Measurements from ENCODE around the gene AAMDC. TPM values are rescaled to one million over a fixed set of nuclear protein-coding genes. Genes with fewer than 3 reads are reported as not detected.
A peak's percentile ranks its signal among the peaks of the same experiment; 100 is the strongest.
"Not testable (repeated sequence)": the region's sequence is repeated elsewhere in the genome, so short reads cannot be mapped to it uniquely, and the experiment has no call there.

AAMDC gene
- polyA plus RNA-seq, 3 donors = 34.5 to 120 (median 103) TPM

- no peak overlapping the region for H3K27ac ChIP-seq (ENCODE audit: low read depth, low read length)
- 85 to 89% (median 88%) methylated on average over 1 of the region's 1 CpG for WGBS, 3 donors
These were observed 5.5 kb upstream of the AAMDC start for GRCh38 chr11:77815459-77815858.

DNA sequence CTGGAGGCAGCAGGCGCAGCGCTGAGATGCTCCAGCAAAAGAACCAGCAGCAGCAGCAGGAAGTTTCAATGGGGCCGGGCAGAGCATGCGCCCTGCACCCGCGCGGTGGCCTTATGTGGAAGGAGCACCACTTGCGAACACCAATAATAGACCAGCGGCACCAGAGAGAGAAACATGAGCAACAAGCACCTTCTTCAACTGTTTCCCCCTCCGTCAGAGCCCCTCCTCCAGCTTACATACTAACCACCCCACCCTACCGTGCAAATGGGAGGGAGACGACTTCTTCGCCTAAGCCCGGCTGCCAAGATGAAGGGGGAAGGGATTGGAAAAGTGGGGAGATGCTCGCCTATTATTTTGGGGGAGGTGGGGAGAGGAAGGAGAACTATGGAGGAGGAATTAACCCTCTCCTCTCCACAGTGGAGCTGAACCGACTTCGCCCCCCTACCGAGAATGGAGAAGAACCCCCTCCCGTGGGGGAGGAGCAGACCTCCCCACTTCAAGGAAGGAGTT lies 1.5 kb upstream of the AAMDC start:
- H3K27ac ChIP-seq (ENCODE audit: low read depth, low read length) = no peak overlapping the region
- 0 to 1% (median 0%) methylated on average over 19 of the region's 19 CpGs for WGBS, 3 donors

DNA sequence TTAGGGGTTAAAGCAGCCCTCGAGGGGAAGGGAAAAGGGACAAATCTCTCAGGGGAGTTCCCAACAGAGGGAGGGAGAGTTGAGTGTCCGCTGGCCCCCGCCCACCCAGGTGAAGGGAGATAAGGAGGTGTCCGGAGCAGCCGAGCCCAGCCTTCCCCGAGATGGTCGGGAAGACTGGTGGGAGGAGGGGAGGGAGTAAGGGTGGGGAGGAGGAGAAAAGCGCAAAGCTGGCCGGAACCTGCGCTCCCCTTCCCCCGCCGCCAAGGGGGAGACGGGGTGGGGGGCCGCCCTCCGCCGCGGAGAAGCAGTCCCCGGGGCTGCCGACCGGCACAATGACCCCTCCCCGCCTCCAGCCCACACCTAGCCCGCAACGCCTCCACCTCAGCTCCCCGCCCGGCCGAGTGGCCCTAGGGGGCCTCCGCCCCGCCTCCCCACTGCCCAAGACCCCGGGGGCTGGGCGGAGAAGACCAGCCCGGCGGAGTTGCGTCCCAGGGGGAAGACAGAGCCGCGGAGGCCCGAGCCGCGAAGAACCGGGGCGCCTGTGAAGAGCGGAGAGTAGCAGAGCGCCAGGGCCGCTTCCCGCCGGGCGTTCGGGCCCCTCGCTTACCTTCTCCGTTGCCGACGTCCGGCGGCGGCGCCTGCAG lies 901 bp upstream of the AAMDC start:
- 0% methylated on average over 32 to 55 of the region's 55 CpGs for WGBS, 3 donors

GRCh38 chr11:77821349-77821851 lies 456 bp downstream of the AAMDC start:
- H3K27ac ChIP-seq (ENCODE audit: low read depth, low read length) = no peak overlapping the region
- WGBS, 3 donors = 0% methylated on average over 16 of the region's 16 CpGs

More for the DNA sequence above, 901 bp upstream of the AAMDC start:
- H3K27ac ChIP-seq (ENCODE audit: low read depth, low read length) = peak overlapping the region; percentile 6

GRCh38 chr11:77822126-77822525 lies 1.2 kb downstream of the AAMDC start:
- H3K27ac ChIP-seq (ENCODE audit: low read depth, low read length) = not testable (repeated sequence)
- 65 to 75% (median 66%) methylated on average over 13 of the region's 13 CpGs for WGBS, 3 donors

- 6 to 31% (median 18%) methylated on average over 1 of the region's 1 CpG for WGBS, 3 donors
- H3K27ac ChIP-seq (ENCODE audit: low read depth, low read length) = no peak overlapping the region
These were observed 2.8 kb downstream of the AAMDC start for GRCh38 chr11:77823775-77824174.

DNA sequence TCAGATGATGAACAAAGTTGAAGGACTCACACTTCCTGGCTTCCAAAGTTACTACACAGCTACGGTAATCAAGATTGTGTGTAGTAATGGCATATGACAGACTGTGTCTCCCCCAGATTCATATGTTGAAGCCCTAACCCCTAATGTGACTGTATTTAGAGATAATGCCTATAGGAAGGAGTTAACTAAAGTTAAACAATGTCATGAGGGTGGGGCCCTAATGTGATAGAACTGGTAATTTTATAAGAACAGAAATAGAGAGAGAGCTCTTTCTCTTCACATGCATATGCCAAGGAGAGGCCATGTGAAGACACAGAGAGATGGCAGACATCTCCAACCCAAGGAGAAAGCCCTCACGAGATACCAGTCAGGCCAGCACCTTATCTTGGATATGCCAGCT lies 8.0 kb downstream of the AAMDC start:
- 92 to 100% (median 96%) methylated on average over 2 of the region's 2 CpGs for WGBS, 3 donors
- H3K27ac ChIP-seq (ENCODE audit: low read depth, low read length) = no peak overlapping the region

- 94 to 97% (median 95%) methylated on average over 4 of the region's 4 CpGs for WGBS, 3 donors
- no peak overlapping the region for H3K27ac ChIP-seq (ENCODE audit: low read depth, low read length)
These were observed 12.4 kb downstream of the AAMDC start for GRCh38 chr11:77833302-77833701.

GRCh38 chr11:77842441-77843121 lies 21.6 kb downstream of the AAMDC start:
- WGBS, 3 donors = 59 to 86% (median 68%) methylated on average over 1 of the region's 1 CpG
- H3K27ac ChIP-seq (ENCODE audit: low read depth, low read length) = no peak overlapping the region

DNA sequence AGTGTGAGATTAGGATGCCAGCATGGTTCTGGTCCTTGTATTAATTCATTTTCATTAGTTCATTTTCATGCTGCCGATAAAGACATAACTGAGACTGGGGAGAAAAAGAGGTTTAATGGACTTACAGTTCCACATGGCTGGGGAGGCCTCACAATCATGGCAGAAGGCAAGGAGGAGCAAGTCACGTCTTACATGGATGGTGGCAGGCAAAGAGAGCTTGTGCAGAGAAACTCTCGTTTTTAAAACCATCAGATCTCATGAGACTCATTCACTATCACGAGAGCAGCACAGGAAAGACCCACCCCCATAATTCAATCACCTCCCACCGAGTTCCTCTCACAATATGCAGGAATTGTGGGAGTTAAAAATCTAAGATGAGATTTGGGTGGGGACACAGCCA lies 22.8 kb downstream of the AAMDC start:
- H3K27ac ChIP-seq (ENCODE audit: low read depth, low read length) = not testable (repeated sequence)
- WGBS, 3 donors = 81 to 95% (median 92%) methylated on average over 5 of the region's 5 CpGs

- 77 to 86% (median 81%) methylated on average over 1 of the region's 1 CpG for WGBS, 3 donors
- H3K27ac ChIP-seq (ENCODE audit: low read depth, low read length) = no peak overlapping the region
These were observed 30.6 kb downstream of the AAMDC start for GRCh38 chr11:77851503-77851902.

GRCh38 chr11:77854838-77855237 lies 33.9 kb downstream of the AAMDC start:
- no peak overlapping the region for H3K27ac ChIP-seq (ENCODE audit: low read depth, low read length)
- 93 to 100% (median 99%) methylated on average over 2 of the region's 2 CpGs for WGBS, 3 donors

GRCh38 chr11:77857906-77858457 lies 37.0 kb downstream of the AAMDC start:
- H3K27ac ChIP-seq (ENCODE audit: low read depth, low read length) = not testable (repeated sequence)
- 89 to 93% (median 89%) methylated on average over 10 of the region's 10 CpGs for WGBS, 3 donors

DNA sequence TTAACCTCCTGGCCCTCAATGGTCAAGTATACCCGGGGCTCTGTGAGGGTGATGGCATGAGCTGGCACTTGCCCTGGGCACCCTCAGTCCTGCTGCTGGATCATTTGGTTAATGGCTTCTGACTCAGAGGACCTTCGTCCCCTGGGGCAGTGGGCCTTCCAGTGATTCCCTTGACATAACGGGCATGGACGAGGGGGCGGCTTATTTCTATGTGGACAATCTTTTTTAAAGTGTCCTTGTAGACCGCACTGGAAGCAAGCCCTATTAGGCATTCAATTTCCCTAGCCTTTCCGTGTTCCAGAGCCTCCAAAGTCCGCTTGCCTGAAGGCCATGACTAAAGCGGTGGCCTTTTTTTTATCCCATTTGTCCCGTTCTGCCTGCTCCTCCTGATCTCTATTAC lies 40.5 kb downstream of the AAMDC start:
- not testable (repeated sequence) for H3K27ac ChIP-seq (ENCODE audit: low read depth, low read length)
- WGBS, 3 donors = 62 to 94% (median 91%) methylated on average over 10 of the region's 10 CpGs

DNA sequence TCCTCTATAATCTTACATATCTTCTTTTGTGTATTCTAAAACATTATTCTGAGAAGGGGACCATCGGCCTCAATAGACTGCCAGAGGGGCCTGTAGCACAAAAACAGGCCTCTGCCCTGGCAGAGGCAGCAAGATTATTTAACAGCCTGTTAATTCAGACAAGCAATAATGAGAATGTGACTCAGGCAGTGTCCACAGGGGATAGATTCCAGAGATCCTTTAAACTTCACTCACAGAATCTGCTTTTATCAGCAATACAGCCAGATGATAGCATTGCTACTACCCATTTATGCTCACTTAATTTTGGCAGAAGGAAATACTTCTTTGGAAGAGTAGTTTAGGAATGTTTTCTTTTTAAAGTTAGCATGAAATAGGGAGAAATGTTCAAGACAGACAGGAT lies 44.9 kb downstream of the AAMDC start:
- 62 to 78% (median 73%) methylated on average over 1 of the region's 1 CpG for whole genome bisulfite sequencing, 3 donors

GRCh38 chr11:77866336-77866735 lies 45.4 kb downstream of the AAMDC start:
- WGBS, 3 donors = 84 to 97% (median 86%) methylated on average over 1 of the region's 1 CpG
- no peak overlapping the region for H3K27ac ChIP-seq (ENCODE audit: low read depth, low read length)

More for the DNA sequence above, 44.9 kb downstream of the AAMDC start:
- H3K27ac ChIP-seq (ENCODE audit: low read depth, low read length) = no peak overlapping the region

DNA sequence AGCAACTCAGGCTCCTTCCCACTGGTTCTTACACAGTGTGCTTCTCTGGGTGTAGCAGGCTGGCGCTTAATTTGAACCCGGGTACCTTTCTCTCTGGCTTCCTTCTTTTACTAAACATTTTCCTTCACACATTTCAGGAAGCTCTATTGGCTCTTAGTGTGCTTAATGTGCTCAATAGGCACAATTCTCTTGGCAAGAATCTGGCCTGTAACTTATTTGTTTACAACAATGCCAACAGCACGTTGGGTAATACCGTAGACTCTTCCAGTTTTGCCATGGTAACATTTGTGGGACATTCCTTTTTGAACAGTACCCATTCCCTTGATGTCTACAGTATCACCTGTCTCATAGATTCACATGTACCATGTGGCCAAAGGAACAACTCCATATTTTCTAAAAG lies 47.8 kb downstream of the AAMDC start:
- 97 to 98% (median 97%) methylated on average over 4 of the region's 4 CpGs for WGBS, 3 donors

GRCh38 chr11:77871855-77872254 lies 50.9 kb downstream of the AAMDC start:
- no peak overlapping the region for H3K27ac ChIP-seq (ENCODE audit: low read depth, low read length)
- 94 to 100% (median 95%) methylated on average over 3 of the region's 3 CpGs for WGBS, 3 donors

More for the DNA sequence above, 47.8 kb downstream of the AAMDC start:
- H3K27ac ChIP-seq (ENCODE audit: low read depth, low read length) = no peak overlapping the region

- 81 to 90% (median 88%) methylated on average over 1 of the region's 1 CpG for WGBS, 3 donors
- H3K27ac ChIP-seq (ENCODE audit: low read depth, low read length) = no peak overlapping the region
These were observed 52.4 kb downstream of the AAMDC start for GRCh38 chr11:77873345-77873744.
